Iris pigment epithelial cell (primary cell): ENCODE results near the gene CRBN.

Experiments used
- DNase-seq: peaks from one replicate; pipeline ENCODE4 v3.0.0-alpha.2; 2011; ENCODE audit warnings: low read depth

Gene CRBN

GRCh38 chr3:3110299-3110630, 69.2 kb downstream of the CRBN start, which contains the start of gene IL5RA:
IL5RA (minus strand) TSS chr3:3110374; CDS start chr3:3104984, 5,390 bp downstream.
- no peak for DNase-seq

- DNase-seq, result no peak
Measured at GRCh38 chr3:3109407-3110298, 69.8 kb downstream of the CRBN start.

- DNase-seq, result no peak
Measured at GRCh38 chr3:3107858-3108257, 71.6 kb downstream of the CRBN start.

- DNase-seq, result no peak
Measured at GRCh38 chr3:3107181-3107580, 72.3 kb downstream of the CRBN start.

- DNase-seq, result no peak
Measured at GRCh38 chr3:3105815-3106214, 73.7 kb downstream of the CRBN start.

GRCh38 chr3:3105246-3105645, 74.2 kb downstream of the CRBN start:
- no peak for DNase-seq

GRCh38 chr3:3102751-3103150, 76.7 kb downstream of the CRBN start:
- DNase-seq, result no peak

GRCh38 chr3:3101660-3102458, 77.6 kb downstream of the CRBN start:
- no peak for DNase-seq
